Measurements from ENCODE around the gene TIMM10B. TPM values are rescaled to one million over a fixed set of nuclear protein-coding genes. Genes with fewer than 3 reads are reported as not detected.

Gene TIMM10B
- total and polyA plus RNA-seq, 2 of the 4 experiments (the other 2 are of a cell fraction), result 24.7 to 27.1 TPM

DNA sequence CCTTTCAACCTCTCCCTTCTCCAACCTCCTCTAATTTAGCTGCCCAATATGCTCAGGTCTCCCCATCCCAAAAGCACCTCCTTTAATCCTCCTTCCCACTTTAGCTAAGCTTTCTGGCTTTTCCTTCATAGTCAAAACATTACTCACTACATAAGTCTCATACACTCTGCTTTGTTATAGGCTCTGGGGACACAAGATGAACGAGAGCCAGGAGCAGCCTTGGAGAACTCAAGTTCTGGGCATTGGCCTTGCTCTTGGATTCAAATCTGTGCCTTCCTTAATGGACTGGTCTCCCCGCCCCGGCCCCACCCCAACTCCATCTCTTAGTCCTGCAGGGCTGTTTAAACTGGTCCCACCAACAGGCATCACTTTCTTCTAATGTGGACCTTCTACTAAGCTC is 29.1 kb upstream of the TIMM10B start (continued):
- TF ChIP-seq, protein P1, sequence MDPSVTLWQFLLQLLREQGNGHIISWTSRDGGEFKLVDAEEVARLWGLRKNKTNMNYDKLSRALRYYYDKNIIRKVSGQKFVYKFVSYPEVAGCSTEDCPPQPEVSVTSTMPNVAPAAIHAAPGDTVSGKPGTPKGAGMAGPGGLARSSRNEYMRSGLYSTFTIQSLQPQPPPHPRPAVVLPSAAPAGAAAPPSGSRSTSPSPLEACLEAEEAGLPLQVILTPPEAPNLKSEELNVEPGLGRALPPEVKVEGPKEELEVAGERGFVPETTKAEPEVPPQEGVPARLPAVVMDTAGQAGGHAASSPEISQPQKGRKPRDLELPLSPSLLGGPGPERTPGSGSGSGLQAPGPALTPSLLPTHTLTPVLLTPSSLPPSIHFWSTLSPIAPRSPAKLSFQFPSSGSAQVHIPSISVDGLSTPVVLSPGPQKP (IDR thresholded peaks at IDR 0.05; ENCODE audit: borderline replicate concordance, low read depth, low read length), result no peak

DNA sequence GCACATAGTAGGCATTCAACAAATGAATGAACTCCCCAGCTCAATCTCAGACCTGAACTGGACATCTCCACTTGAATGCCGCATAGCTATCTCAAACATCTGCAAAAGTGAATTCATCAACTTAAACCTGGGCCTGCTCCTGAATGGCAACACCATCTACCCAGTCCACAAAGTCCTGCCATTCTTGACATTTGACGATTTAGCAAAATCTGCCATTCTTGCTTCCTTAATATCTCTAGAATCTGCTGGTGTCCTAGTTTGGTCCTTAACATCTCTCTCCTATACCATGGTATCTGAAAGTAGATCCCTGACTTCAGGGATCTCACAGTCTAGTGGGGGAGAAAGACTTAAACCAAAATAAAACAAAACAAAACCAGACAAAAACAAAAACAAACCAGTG is 28.1 kb upstream of the TIMM10B start:
- Histone ChIP-seq H3K9ac (ENCODE audit: low read depth, low read length) (no peak overlapping the region), H3K4me1 (ENCODE audit: control insufficient read depth, insufficient read depth, low read length) (no peaks in the 10 kb centered on the region), H2BK5ac (ENCODE audit: low read depth, low read length, poor library complexity, severe bottlenecking) (no peak overlapping the region), H3K27me3 (ENCODE audit: control insufficient read depth, insufficient read depth, low read length) (no peaks in the 10 kb centered on the region), H4K8ac (ENCODE audit: low read depth in 2 of 2, low read length in 2 of 2) (no peak overlapping the region), H4K91ac (ENCODE audit: insufficient read depth, low read depth, low read length) (no peak overlapping the region), H3K9me1 (ENCODE audit: insufficient read depth, low read length) (peaks cover 4% of the 10 kb centered on the region; the same call in 1 of the 2 replicates), H2BK120ac (ENCODE audit: low read depth, low read length) (no peak overlapping the region), H3K9me3 (ENCODE audit: control insufficient read depth, insufficient read depth, low read length) (no peaks in the 10 kb centered on the region), H2BK20ac (ENCODE audit: low read depth, low read length) (no peak overlapping the region), H3K27ac (ENCODE audit: insufficient read depth, low read length) (no peak overlapping the region), H4K20me1 (ENCODE audit: insufficient read depth, low read length) (no peaks in the 10 kb centered on the region; the same call in 1 of the 2 replicates), H3K56ac (ENCODE audit: extremely low read depth, insufficient read depth, low read length) (no peak overlapping the region), H2BK15ac (ENCODE audit: low read depth, low read length) (no peak overlapping the region), H3K14ac (replicated peaks; ENCODE audit: low read depth, low read length) (no peak overlapping the region), H3K4me2 (ENCODE audit: low read depth, low read length) (no peak overlapping the region), H3K36me3 (ENCODE audit: control insufficient read depth, insufficient read depth, low read length) (peaks cover 59% of the 10 kb centered on the region), H3K18ac (ENCODE audit: low read depth, low read length) (no peak overlapping the region), H2AK5ac (ENCODE audit: low read depth, low read length) (no peak overlapping the region), H2AK9ac (replicated peaks; ENCODE audit: low read depth, low read length, poor library complexity) (no peak overlapping the region), H4K5ac (ENCODE audit: low read depth, low read length) (no peak overlapping the region), H3K23ac (ENCODE audit: low read depth, low read length) (no peak overlapping the region), H3K4me3 (ENCODE audit: insufficient read depth, low read depth, low read length) (no peak overlapping the region), H3K79me1 (ENCODE audit: low read depth in 1 of 2, low read length in 2 of 2) (peaks cover 0 to 4% of the 10 kb centered on the region in 2 experiments; a peak in 2 of 4 replicates), H3K4ac (ENCODE audit: low read depth, low read length) (no peak overlapping the region), H2AFZ (replicated peaks; ENCODE audit: low read length, poor library complexity) (no peak overlapping the region)
- no TSS peak for BruUV-seq (replicated peaks)
- TF ChIP-seq, protein P2, sequence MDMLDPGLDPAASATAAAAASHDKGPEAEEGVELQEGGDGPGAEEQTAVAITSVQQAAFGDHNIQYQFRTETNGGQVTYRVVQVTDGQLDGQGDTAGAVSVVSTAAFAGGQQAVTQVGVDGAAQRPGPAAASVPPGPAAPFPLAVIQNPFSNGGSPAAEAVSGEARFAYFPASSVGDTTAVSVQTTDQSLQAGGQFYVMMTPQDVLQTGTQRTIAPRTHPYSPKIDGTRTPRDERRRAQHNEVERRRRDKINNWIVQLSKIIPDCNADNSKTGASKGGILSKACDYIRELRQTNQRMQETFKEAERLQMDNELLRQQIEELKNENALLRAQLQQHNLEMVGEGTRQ (IDR thresholded peaks at IDR 0.05; ENCODE audit: low read depth, low read length), result no peak
- TF ChIP-seq CHD1 (IDR thresholded peaks at IDR 0.05; ENCODE audit: low read depth, low read length) (no peak), MAFK (IDR thresholded peaks at IDR 0.05; ENCODE audit: low read depth, low read length) (peak; percentile 58), RAD21 (IDR thresholded peaks at IDR 0.05; ENCODE audit: low read length) (no peak)
- ATAC-seq (ENCODE audit: low read depth), result no peak
- in situ Hi-C loops (cut with MboI; ENCODE audit: low sequenced_read_pairs), result no loop called here
- intact Hi-C loops (cut with micrococcal nuclease), result no loop called here
- dilution Hi-C loops (cut with HindIII; ENCODE audit: low sequenced_read_pairs, unreplicated experiment), result no loop called here
- WGBS, 2 experiments (ENCODE audit: extremely low coverage in 2 of 2, insufficient read length in 1 of 2), result 100% methylated on average over 1 of the region's 2 CpGs; no CpG with 5 or more reads in 1 of the 2 experiments
- ChIA-PET POLR2A (ENCODE audit: unreplicated experiment) (no interaction called here), CTCF (interaction anchor here (1.4 to 2.6 kb wide), 3 partner anchors 9 to 74 kb away, joined by 3 to 11 read pairs (median 7); no protein-coding TSS in a partner anchor)
- DNase-seq, result no peak

Data from IMR-90 (cell line).